HG03039 (cell line): Measurements from ENCODE around the gene PPIP5K1.

Experiments
- ATAC-seq: cut with Tn5 transposase; IDR thresholded peaks from one replicate; pipeline ENCODE4 v1.9.1; 2021; ENCODE audit warnings: mild to moderate bottlenecking, moderate library complexity; ENCODE audit not compliant: unreplicated experiment

PPIP5K1 gene

GRCh38 chr15:43519196-43519595 is 70.8 kb downstream of the PPIP5K1 start:
- ATAC-seq, result no peak

GRCh38 chr15:43518197-43518761 is 71.7 kb downstream of the PPIP5K1 start:
- no peak for ATAC-seq

GRCh38 chr15:43517354-43518196 is 72.4 kb downstream of the PPIP5K1 start, which contains the start of gene MAP1A:
TSS of gene MAP1A (plus strand) at chr15:43517608. CDS start at chr15:43521474, 3,866 bp downstream.
- ATAC-seq, result no peak

- ATAC-seq, result no peak
These were observed 73.1 kb downstream of the PPIP5K1 start for GRCh38 chr15:43516801-43517353.

- ATAC-seq, result no peak
These were observed 73.8 kb downstream of the PPIP5K1 start for GRCh38 chr15:43516185-43516584.

GRCh38 chr15:43515741-43516140 is 74.3 kb downstream of the PPIP5K1 start:
- no peak for ATAC-seq

- ATAC-seq, result no peak
These were observed 75.6 kb downstream of the PPIP5K1 start for GRCh38 chr15:43514241-43515057.

- no peak for ATAC-seq
These were observed 76.5 kb downstream of the PPIP5K1 start for GRCh38 chr15:43513550-43513949.

GRCh38 chr15:43511012-43511885 is 78.8 kb downstream of the PPIP5K1 start:
- ATAC-seq, result no peak

- ATAC-seq, result peak; percentile 96
These were observed 79.6 kb downstream of the PPIP5K1 start for GRCh38 chr15:43510200-43511011.

- no peak for ATAC-seq
These were observed 80.3 kb downstream of the PPIP5K1 start for GRCh38 chr15:43509660-43510199.

- no peak for ATAC-seq
These were observed 80.9 kb downstream of the PPIP5K1 start for GRCh38 chr15:43508991-43509659.

- no peak for ATAC-seq
These were observed 81.6 kb downstream of the PPIP5K1 start for GRCh38 chr15:43508421-43508820.

- ATAC-seq, result no peak
These were observed 84.3 kb downstream of the PPIP5K1 start for GRCh38 chr15:43505738-43506137.

GRCh38 chr15:43499635-43500034 is 90.4 kb downstream of the PPIP5K1 start:
- ATAC-seq, result no peak

GRCh38 chr15:43498990-43499389 is 91.0 kb downstream of the PPIP5K1 start:
- no peak for ATAC-seq

GRCh38 chr15:43493703-43494472 is 96.1 kb downstream of the PPIP5K1 start:
- ATAC-seq, result no peak
